GM21717 (cell line): ENCODE results near the gene ABHD11.
"Not testable (repeated sequence)": the region's sequence is repeated elsewhere in the genome, so short reads cannot be mapped to it uniquely, and the experiment has no call there.

ENCODE experiments used
- ATAC-seq: cut with Tn5 transposase; IDR thresholded peaks from one replicate; pipeline ENCODE4 v1.9.1; 2021; ENCODE audit warnings: mild to moderate bottlenecking, moderate library complexity; ENCODE audit not compliant: unreplicated experiment

The ABHD11 gene, protein sequence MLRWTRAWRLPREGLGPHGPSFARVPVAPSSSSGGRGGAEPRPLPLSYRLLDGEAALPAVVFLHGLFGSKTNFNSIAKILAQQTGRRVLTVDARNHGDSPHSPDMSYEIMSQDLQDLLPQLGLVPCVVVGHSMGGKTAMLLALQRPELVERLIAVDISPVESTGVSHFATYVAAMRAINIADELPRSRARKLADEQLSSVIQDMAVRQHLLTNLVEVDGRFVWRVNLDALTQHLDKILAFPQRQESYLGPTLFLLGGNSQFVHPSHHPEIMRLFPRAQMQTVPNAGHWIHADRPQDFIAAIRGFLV

DNA sequence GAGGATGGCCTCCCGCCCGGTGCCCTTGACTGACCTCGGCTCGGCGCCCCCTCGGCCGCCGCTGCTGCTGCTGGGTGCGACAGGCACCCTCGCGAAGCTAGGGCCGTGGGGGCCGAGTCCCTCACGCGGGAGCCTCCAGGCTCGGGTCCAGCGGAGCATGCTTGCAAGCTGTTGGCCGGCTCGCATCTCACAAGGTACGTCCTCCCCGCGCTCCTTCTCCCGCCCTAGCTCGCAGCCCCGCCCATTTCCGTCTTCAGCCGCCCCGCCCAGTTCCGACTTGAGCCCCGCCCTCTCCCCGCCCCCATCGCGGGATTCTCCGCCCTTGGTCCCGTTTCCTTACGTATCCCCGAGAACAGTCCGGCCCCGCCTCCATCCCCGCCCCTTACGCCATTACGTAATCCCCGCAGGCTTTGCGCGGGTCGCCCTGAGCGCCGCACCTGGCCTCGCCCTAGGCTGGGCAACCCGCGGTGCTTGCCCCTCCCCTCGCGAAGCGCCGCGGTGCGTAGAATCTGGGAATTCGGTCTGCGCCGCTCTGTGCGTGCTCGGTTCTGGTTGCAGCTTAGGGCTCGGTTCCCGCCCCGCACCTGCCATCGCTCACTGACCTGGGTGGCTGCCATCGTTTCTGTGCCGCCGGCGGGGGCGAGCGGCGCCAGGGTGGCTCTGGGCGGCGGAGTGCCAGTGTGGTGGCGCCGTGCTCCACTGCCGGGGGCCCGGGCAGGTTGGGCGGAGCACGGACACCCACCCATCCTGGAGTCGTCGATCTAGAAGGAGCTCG, at the start of gene ABHD11:
ABHD11 (minus strand) TSS at position 191 of the 775 bp plus-strand sequence; CDS start at position 159, 32 bp downstream.
- peak; percentile 76 for ATAC-seq

DNA sequence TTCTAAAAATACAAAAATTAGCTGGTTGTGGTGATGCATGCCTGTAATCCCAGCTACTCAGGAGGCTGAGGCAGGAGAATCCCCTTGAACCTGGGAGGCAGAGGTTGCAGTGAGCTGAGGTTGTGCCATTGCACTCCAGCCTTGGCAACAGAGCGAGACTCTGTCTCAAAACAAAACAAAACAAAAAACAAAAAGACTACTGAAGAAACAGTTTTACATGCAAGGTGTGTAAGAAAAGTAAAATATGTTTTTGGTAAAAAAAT, 49.1 kb upstream of the ABHD11 start:
- not testable (repeated sequence) for ATAC-seq

DNA sequence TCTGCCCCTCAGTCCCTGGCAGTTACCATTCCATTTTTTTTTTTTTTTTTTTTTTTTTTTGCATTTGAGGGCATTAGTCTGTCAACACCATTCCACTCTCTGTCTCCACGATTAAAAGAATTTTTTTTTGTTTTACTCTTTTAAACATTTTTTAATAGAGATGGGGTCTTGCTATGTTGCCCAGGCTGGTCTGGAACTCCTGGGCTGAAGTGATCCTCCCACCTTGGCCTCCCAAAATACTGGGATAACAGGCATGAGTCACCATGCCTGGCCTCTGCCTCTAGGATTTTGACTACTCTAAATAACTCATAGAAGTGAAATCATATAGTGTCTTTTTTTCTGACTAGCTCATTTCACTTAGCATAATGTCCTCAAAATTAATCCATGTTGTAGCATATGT, 48.0 kb upstream of the ABHD11 start:
- no peak for ATAC-seq

DNA sequence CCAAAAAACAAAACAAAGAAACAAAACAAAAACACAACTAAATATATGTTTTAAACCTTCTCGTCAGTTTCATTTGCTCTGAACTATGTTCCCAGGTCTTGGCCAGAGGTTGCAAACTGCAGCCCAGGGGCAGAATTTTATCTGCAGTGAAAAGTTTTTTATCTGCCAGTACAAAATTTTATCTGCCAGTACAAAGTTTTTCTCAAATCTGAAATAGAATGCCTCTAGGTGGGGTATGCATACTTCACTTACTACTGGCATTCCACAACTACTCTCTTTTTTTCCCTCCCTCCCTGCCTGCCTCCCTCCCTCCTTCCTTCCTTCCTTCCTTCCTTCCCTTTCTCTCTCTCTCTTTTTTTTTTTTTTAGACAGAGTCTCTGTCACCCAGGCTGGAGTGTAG, 40.9 kb upstream of the ABHD11 start:
- ATAC-seq: no peak

DNA sequence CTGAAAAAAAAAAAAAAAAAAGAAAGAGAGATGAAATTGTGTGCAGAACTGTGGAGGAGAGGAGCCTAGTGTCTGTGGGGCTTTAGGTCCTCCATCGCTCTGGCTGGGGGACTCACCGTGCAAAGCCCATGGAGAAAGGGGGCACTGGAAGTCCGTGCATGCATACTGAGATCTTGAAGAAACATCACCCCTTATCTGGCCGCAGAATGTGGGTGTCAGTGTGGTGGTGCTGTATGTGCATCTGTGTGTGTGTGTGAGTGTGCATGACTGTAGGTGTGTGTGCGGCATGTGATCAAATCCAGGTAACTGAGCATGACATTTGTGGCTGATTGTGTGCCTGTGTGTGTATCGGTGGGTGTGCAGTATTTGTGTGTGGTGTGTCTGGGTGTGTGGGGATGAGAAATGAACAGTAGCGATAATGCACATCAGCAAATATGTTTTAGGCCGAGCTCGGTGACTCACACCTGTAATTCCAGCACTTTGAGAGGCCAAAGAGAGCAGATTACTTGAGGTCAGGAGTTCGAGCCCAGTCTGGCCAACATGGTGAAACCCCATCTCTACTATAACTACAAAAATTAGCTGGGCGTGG, 40.3 kb upstream of the ABHD11 start:
- ATAC-seq: no peak

DNA sequence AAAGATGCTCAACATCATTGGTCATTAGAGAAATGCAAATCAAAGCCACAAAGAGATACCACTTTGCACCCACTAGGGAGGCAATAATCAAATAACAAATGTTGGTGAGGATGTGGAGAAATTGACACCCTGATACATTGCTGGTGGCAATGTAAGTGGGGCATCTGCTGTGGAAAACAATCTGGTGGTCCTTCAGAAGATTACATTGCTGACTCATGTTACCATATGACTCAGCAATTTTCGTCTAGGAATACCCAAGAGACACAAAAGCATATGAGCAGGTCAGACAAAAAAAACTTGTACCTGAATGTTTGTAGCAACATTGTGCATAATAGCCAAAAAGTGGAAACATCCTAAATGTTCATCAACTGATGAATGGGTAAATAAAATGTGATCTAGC, 36.3 kb upstream of the ABHD11 start:
- no peak for ATAC-seq

DNA sequence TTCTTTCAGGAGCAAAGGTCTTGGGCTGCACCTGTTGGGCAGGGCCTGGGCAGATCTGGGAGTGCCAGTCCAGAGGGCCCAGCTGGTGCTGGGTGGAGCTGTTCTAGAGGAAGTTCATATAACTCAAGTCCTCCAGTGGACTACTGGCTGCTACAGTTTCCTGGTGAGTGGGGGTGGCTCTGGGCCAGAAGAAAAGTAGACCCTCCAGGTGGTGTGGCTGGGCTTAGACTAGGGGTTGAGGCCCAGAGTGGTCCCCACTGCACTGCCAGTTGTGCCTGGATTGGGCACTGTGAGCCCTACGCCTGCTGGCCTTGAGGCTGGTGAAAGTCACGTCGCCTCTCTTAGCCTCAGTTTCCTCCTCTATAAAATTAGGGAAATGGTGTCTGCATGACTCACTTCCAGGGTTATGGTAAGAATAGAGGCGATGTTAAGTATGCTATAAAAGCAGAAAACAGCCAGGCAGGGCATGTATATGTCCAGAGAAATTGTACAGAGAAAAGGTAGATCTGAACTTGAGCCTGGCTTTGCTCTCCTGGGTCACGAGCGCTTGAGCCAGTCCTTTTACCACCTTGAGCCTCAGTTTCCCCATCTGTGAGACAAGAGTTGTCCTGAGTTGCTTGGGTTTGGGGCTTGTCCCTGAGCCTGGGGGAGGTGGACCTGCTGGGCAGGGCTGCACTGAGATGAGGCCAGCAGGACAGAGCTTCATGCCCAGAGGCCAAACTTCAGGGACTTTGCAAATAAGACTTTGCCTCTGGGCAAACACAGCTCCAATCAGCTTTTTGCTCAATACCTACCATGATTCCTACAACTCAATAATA, 35.3 kb upstream of the ABHD11 start:
- ATAC-seq: no peak

DNA sequence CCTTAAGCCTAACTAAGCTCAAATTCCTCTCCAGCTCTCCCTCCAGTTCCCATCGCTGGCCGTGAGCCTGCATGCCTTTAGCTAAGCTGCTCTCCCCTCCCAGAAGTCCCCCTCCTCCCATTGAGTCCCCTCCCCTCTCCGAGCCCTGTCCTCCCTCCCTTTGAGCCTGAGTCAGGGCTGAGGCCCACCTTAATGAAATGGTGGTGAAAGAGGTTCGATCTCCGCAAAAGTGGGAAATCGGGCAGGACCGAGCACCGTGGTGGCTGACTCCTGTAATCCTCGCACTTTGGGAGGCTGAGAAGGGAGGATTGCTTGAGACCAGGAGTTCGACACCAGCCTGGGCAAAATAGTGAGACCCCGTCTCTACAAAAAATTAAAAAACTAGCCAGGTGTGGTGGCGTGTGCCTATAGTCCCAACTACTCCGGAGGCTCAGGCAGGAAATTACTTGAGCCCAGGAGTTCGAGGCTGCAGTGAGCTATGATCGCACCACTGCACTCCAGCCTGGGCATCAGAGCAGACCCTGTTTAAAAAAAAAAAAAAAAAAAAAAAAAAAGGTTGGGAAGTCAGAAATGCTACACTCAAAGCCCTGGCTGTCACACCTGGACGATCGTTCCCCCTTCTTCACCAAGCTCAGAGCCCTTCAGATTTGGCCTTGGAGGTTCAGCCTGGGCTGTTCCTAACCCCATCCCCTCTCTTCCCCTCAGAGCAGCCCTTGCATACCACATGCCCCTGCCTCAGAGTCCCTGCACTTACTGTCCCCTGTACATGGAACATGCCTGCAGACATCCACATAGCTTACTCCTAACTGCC, 32.5 kb upstream of the ABHD11 start:
- no peak for ATAC-seq

DNA sequence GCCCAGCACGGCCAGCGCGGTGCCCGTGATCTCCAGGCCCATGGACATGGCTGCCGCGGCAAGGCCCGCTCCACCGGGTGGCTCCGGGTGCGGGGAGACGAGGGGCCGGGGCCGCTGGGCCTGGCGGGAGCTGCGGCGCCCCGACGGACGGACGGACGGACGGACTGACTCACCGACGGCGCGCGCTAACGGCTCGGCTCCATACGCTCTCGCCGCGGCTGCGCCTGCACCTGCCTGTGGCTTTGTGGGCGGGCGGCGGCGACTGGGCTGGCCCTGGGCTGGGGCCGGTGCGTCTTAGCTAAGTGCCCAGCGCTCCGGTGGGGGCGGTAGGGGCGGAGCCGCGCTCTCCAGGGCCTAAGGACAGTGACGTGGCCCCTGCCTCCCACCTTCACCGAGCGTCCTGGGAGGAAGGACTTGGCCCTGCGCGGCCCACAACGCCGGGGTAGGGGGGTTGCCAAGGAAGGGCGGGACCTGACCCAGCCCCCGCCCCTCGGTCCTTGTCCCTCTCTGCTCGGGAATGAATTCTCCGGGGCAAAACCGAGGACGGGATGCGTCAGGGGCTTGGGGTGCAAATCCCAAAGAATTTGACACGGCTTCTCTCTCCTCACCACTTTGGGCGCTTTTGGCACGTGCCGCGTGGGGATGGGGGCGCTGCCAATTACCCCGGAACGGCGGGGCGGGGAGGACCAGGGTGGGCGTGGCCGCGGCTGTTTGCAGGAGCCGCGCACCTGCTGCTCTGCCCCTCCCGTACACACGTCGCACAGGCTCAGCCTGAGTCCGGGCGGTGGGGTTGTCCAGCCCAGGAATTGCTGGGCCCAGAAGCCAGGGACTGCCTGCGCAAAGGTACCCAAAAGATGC, 31.6 kb upstream of the ABHD11 start, which contains the start of gene CLDN3:
CLDN3 (minus strand) TSS at position 269 of the 858 bp plus-strand sequence; CDS start at position 48, 221 bp downstream.
- no peak for ATAC-seq

DNA sequence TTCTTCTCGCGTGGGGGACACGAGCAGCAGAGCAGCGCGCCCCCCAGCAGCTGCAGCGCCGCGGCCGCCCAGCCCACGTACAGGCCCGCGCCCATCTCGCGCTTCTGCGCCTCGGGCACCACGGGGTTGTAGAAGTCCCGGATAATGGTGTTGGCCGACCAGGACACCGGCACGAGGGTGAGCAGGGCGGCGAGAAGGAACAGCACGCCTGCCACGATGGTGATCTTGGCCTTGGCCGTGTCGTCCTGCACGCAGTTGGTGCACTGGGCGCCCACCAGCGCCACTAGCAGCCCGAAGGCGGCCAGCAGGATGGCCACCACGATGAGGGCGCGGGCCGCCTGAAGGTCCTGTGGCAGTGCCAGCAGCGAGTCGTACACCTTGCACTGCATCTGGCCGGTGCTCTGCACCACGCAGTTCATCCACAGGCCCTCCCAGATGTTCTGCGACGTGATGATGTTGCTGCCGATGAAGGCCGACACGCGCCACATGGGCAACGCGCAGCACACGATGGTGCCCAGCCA, 30.9 kb upstream of the ABHD11 start:
- ATAC-seq: no peak

DNA sequence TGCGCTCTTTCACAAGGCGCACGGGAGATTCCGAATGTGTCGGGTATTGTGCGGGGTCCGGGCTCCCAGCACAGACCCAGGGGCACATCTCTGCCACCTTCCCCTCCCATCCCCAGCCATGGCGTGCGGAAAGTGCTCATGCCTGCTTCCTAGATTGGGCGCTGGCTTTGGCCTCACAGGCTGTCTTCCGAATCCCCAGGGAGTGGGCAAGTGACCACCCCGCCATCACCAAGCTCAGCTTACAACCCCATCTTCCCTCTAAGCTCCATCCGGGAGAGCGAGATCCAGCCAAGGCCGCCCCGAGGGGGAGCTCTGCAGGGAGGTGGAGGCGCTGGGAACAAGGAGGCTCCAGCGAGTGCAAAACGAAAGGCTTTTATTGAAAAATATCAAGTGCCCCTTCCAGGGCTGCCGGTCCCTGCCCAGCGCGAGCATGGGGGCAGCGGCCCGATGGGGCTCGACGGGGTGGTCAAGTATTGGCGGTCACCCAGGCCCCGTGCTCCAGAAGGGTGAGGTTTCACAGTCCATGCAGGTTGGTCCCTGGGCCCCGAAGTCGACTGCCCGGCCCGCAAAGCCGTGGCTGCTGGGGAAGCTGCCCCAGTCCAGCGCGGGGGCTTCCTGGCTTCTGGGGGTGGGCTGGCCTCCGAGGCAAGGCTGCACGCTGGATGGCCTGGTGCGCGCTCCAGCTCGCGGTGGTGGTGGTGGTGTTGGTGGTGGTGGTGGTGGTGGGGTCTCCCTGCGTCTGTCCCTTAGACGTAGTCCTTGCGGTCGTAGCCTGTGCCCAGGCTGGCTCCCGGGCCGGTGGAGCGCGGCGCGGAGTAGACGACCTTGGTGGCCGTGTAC, 30.3 kb upstream of the ABHD11 start:
- ATAC-seq: no peak

DNA sequence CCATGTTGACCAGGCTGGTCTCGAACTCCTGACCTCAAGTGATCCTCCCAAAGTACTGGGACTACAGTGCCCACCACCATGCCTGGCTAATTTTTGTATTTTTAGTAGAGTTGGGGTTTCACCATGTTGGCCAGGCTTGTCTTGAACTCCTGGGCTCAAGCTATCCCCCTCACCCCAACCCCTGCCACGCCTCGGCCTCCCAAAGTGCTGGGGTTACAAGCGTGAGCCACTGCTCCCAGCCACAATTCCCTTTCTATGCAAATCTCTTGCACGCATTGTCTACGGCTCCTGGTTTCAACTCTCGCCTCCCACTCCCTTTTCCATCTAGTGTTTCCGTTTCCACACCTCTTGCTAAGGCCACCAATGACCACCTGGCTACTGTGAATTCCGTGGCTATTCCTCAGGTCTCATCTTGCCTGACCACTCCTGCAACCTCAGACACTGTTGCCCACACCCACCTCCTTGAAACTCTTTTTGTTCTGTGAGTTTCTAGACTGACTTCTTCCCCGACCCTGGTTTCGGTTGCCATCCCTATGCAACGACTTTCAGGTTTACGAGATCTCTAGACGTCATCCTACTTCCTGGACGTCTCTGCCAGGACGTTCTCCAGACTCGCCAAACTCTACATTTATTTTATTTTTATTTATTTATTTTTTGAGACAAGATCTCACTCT, 28.1 kb upstream of the ABHD11 start:
- no peak for ATAC-seq

DNA sequence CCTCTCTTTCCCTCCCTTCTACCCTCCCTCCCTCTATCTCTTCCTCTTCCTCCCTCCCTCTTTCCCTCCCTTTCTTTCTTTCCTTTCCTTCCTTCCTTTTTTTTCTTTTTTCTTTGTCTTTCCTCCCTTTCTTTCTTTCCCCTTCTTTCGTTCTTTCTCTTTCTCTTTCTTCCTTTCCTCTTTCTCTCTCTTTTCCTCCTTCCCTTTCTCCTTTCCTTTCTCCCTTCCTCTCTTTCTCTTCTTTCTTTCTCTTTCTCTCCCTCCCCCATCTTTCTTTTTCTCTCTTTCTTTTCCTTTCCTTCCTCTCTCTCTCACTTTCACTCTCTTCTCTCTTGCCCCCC, 24.0 kb upstream of the ABHD11 start:
- no peak for ATAC-seq

DNA sequence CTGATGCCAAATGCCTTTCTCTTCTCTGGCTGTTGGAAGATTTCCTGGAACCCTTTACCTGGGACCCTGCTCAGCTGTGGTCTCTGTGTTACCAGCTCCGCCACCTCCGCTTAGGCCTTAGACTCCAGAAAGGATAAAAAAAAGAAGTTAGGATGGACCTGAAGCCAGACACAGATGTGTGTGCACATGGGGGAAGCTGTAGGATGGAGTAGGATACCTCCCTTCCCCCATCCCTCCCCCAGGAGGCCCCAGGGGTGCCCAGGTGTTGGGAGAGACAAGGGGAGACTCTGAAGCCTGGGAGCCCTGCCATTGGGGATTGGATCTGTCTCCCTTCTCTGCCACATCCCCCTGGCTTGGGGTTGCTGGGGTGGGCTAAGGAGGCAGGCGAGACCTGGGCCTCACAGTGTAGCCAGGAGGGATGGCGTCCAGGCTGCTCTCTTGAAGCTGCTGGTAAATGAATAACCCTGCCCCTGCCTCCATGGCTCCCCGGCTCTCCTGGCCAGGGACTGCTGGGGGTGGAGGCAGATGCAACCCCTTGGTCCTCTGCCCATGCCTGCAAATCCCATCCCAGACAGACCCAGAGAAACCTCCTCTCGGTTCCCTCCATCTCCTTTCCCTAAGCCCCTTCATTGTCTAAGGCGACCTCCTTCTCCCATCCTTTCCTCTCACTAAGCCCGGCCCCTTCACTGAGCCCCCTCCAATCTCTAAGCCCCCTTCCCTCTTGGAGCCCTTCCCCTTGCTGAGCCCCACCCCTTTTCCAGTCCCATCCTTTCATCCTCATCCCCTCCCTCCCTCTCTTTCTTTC, 23.5 kb upstream of the ABHD11 start:
- ATAC-seq: no peak

DNA sequence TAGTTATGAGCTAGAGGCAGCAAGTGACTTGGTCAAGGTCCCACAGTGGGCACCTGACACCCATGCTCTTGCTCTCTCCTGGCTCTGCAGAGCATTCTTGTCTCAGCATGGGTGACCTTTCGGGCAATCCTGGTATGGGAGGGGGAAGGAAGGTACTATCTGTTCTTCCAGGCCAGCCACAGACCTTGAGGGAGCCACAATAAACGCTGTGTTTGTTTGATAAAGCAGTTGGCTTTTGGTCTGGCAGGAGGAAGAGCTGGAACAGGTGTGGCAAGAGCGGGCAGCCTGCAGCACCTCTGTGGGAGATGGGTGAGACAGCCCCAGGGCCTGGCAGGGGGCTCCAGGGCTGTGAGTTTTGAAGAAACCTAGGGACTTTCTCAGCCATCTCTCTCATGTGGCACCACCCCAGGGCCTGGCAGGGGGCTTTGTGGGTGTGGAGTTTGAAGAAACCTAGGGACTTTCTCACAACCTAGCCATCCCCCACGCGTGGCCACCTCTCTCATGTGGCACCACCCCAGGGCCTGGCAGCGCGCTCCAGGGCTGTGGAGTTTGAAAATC, 20.1 kb upstream of the ABHD11 start:
- no peak for ATAC-seq

DNA sequence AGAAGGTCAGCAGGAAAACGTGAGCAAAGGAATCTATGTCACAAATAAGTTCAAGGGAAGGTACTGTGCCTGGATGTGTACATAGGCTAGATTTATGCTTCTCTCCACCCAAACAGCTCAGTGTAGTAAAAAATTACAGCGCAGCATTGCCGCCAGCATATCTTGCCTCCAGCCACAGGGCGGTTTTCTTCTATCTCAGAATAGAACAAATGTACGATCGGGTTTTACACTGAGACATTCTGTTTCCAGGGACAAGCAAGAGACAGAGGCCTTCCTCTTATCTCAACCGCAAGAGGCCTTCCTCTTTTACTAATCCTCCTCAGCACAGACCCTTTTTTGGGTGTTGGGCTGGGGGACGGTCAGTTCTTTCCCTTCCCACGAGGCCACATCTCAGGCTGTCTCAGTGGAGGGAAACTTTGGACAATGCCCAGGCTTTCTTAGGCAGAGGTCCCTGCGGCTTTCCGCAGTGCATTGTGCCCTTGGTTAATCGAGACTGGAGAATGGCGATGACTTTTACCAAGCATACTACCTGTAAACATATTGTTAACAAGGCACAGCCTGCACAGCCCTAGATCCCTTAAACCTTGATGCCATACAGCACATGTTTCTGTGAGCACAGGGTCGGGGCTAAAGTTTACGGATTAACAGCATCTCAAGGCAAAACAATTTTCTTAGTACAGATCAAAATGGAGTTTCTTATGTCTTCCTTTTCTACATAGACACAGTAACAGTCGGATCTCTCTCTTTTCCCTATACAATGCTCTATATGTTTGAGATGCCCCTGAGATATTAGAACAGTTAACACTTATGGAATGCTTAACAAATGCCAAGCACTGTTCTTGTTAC, 11.6 kb upstream of the ABHD11 start:
- ATAC-seq: no peak
